CD4-positive, CD25-positive, alpha-beta regulatory T cell (primary cell): ENCODE measurements around the gene PDLIM7. TPM values are rescaled to one million over a fixed set of nuclear protein-coding genes. Genes with fewer than 3 reads are reported as not detected.

Experiments
- ATAC-seq, 2 donors: fragments of 150-1000 bp; cut with Tn5 transposase; one replicate each; pipeline ENCODE4 v1.10.0; 2021; ENCODE audit warnings: low read depth in 2 of 2, moderate number of reproducible peaks in 2 of 2, moderate library complexity in 1 of 2
- DNase-seq, 3 donors: peaks; one replicate each; pipeline versions ENCODE4 v3.0.0 to v3.0.0-alpha.2; 2012 to 2022; ENCODE audit warnings: mixed read lengths in 1 of 3
- H3K27ac ChIP-seq: one replicate; pipeline ENCODE4 v1.7.0; 2013; ENCODE audit warnings: mild to moderate bottlenecking, low read length; ENCODE audit not compliant: insufficient read depth, poor library complexity, severe bottlenecking
- H3K27me3 ChIP-seq: one replicate; pipeline ENCODE4 v1.7.0; 2013; ENCODE audit warnings: low read length; ENCODE audit not compliant: control insufficient read depth, insufficient read depth
- H3K36me3 ChIP-seq: one replicate; pipeline ENCODE4 v1.7.0; 2013; ENCODE audit warnings: mild to moderate bottlenecking, low read length, moderate library complexity; ENCODE audit not compliant: control insufficient read depth, insufficient read depth
- H3K4me1 ChIP-seq: 2 replicates; pipeline ENCODE4 v1.7.0; 2013; ENCODE audit warnings: mild to moderate bottlenecking, low read length; ENCODE audit not compliant: insufficient read depth, control insufficient read depth, poor library complexity, severe bottlenecking
- H3K4me3 ChIP-seq: one replicate; pipeline ENCODE4 v1.7.0; 2013; ENCODE audit warnings: low read depth, mild to moderate bottlenecking, low read length, moderate library complexity
- H3K9me3 ChIP-seq, 2 experiments: 1 replicate in 1 of 2; 2 replicates in 1 of 2; pipeline ENCODE4 v1.7.0; 2013; ENCODE audit warnings: low read length in 2 of 2, mild to moderate bottlenecking in 1 of 2, moderate library complexity in 1 of 2; ENCODE audit not compliant: control insufficient read depth in 2 of 2
- H3K27ac Mint-ChIP-seq, 3 donors: one replicate each; pipeline ENCODE4 v1.8.0; 2020 to 2022; ENCODE audit warnings: mild to moderate bottlenecking in 3 of 3, mixed read lengths in 3 of 3, moderate library complexity in 2 of 3
- H3K27me3 Mint-ChIP-seq: one replicate; pipeline ENCODE4 v1.8.0; 2022; ENCODE audit warnings: mild to moderate bottlenecking, mixed read lengths
- H3K36me3 Mint-ChIP-seq: one replicate; pipeline ENCODE4 v1.8.0; 2020; ENCODE audit warnings: mixed read lengths
- H3K4me1 Mint-ChIP-seq, 4 donors: one replicate each; pipeline ENCODE4 v1.8.0; 2020 to 2022; ENCODE audit warnings: mixed read lengths in 4 of 4, mild to moderate bottlenecking in 1 of 4
- H3K4me3 Mint-ChIP-seq, 4 donors: one replicate each; pipeline ENCODE4 v1.8.0; 2020 to 2022; ENCODE audit warnings: mild to moderate bottlenecking in 4 of 4, mixed read lengths in 4 of 4, moderate library complexity in 3 of 4
- H3K9me3 Mint-ChIP-seq, 7 donors: one replicate each; pipeline ENCODE4 v1.8.0; 2020 to 2022; ENCODE audit warnings: mixed read lengths in 7 of 7, mild to moderate bottlenecking in 3 of 7, moderate library complexity in 2 of 7
- polyA plus RNA-seq, 4 donors: library from polyadenylated mRNA; unstranded; fragments of 300-500 nt; fragmentation: Illumina TruSeq; gene quantifications; one replicate each; pipeline ENCODE4 v1.2.3, GENCODE V29; 2021
- total RNA-seq: library from RNA; stranded (reverse); gene quantifications from one replicate; pipeline ENCODE4 v1.2.3, GENCODE V29; 2022

PDLIM7 gene
- total and polyA plus RNA-seq, 5 donors from 2014 or later = 1.6 to 7.8 (median 2.5) TPM

GRCh38 chr5:177465044-177465443 is 32.4 kb downstream of the PDLIM7 start:
- H3K4me1 ChIP-seq = no peaks in the 10 kb centered on the region
- Mint-ChIP-seq H3K36me3 (no peaks in the 10 kb centered on the region), H3K27me3 (peaks cover 9% of the 10 kb centered on the region), H3K4me1 (peaks cover 0 to 2% (median 0%) of the 10 kb centered on the region in 4 donors), H3K27ac (no peak overlapping the region), H3K4me3 (no peak overlapping the region), H3K9me3 (peaks cover 0 to 2% (median 0%) of the 10 kb centered on the region in 7 donors)
- no peaks in the 10 kb centered on the region for H3K9me3 ChIP-seq
- no peak for DNase-seq
- H3K36me3 ChIP-seq = no peaks in the 10 kb centered on the region
- no peaks in the 10 kb centered on the region for H3K27me3 ChIP-seq
- H3K27ac ChIP-seq = no peak overlapping the region
- H3K4me3 ChIP-seq = no peak overlapping the region
- no peak for ATAC-seq

- DNase-seq (no peak), ATAC-seq (no peak)
- Mint-ChIP-seq H3K4me3 (peak overlapping the region in 1 of 4 donors; percentile 47), H3K36me3 (no peaks in the 10 kb centered on the region), H3K27ac (no peak overlapping the region), H3K27me3 (peaks cover 4% of the 10 kb centered on the region), H3K9me3 (peaks cover 0 to 2% (median 0%) of the 10 kb centered on the region in 7 donors), H3K4me1 (peaks cover 0 to 5% (median 0%) of the 10 kb centered on the region in 4 donors)
- no peaks in the 10 kb centered on the region for H3K36me3 ChIP-seq
- no peaks in the 10 kb centered on the region for H3K9me3 ChIP-seq
- H3K4me1 ChIP-seq = no peaks in the 10 kb centered on the region
- H3K27ac ChIP-seq = no peak overlapping the region
- H3K4me3 ChIP-seq = no peak overlapping the region
- no peaks in the 10 kb centered on the region for H3K27me3 ChIP-seq
Observed at GRCh38 chr5:177462021-177462670, 35.3 kb downstream of the PDLIM7 start.

GRCh38 chr5:177459819-177460628 is 37.4 kb downstream of the PDLIM7 start:
- Mint-ChIP-seq H3K4me1 (peaks cover 0 to 6% (median 3%) of the 10 kb centered on the region in 4 donors), H3K27ac (no peak overlapping the region), H3K27me3 (peaks cover 4% of the 10 kb centered on the region), H3K9me3 (peaks cover 0 to 2% (median 0%) of the 10 kb centered on the region in 7 donors), H3K36me3 (no peaks in the 10 kb centered on the region), H3K4me3 (no peak overlapping the region)
- no peaks in the 10 kb centered on the region for H3K27me3 ChIP-seq
- H3K4me1 ChIP-seq = peaks cover 18% of the 10 kb centered on the region
- no peaks in the 10 kb centered on the region for H3K36me3 ChIP-seq
- DNase-seq (no peak), ATAC-seq (no peak)
- H3K9me3 ChIP-seq = no peaks in the 10 kb centered on the region
- no peak overlapping the region for H3K27ac ChIP-seq
- no peak overlapping the region for H3K4me3 ChIP-seq

- Mint-ChIP-seq H3K4me1 (peaks cover 0 to 6% (median 3%) of the 10 kb centered on the region in 4 donors), H3K9me3 (peaks cover 0 to 2% (median 0%) of the 10 kb centered on the region in 7 donors), H3K4me3 (no peak overlapping the region), H3K27ac (no peak overlapping the region), H3K27me3 (peaks cover 4% of the 10 kb centered on the region), H3K36me3 (no peaks in the 10 kb centered on the region)
- no peak for ATAC-seq
- Histone ChIP-seq H3K36me3 (no peaks in the 10 kb centered on the region), H3K27me3 (no peaks in the 10 kb centered on the region), H3K4me1 (peaks cover 21% of the 10 kb centered on the region), H3K27ac (no peak overlapping the region), H3K9me3 (no peaks in the 10 kb centered on the region), H3K4me3 (no peak overlapping the region)
- no peak for DNase-seq
Observed at GRCh38 chr5:177459357-177459756, 38.0 kb downstream of the PDLIM7 start.

- peaks cover 6% of the 10 kb centered on the region for H3K27me3 Mint-ChIP-seq
- Histone ChIP-seq H3K4me3 (no peak overlapping the region), H3K36me3 (no peaks in the 10 kb centered on the region), H3K27ac (no peak overlapping the region), H3K27me3 (no peaks in the 10 kb centered on the region), H3K4me1 (peaks cover 26% of the 10 kb centered on the region), H3K9me3 (no peaks in the 10 kb centered on the region)
- peaks cover 0 to 2% (median 0%) of the 10 kb centered on the region in 7 donors for H3K9me3 Mint-ChIP-seq
- ATAC-seq = no peak
- H3K36me3 Mint-ChIP-seq = no peaks in the 10 kb centered on the region
- peaks cover 0 to 8% (median 3%) of the 10 kb centered on the region in 4 donors for H3K4me1 Mint-ChIP-seq
- no peak for DNase-seq
- H3K4me3 Mint-ChIP-seq = no peak overlapping the region
- H3K27ac Mint-ChIP-seq = no peak overlapping the region
Observed at GRCh38 chr5:177458912-177459350, 38.5 kb downstream of the PDLIM7 start.

GRCh38 chr5:177457852-177458681 is 39.3 kb downstream of the PDLIM7 start:
- H3K4me3 Mint-ChIP-seq = peak overlapping the region in 1 of 4 donors; percentile 86
- no peak for DNase-seq

More at GRCh38 chr5:177457852-177458681, 39.3 kb downstream of the PDLIM7 start:
- Mint-ChIP-seq H3K9me3 (peaks cover 0 to 2% (median 0%) of the 10 kb centered on the region in 7 donors), H3K36me3 (no peaks in the 10 kb centered on the region), H3K4me1 (peaks cover 0 to 15% (median 5%) of the 10 kb centered on the region in 4 donors), H3K27me3 (peaks cover 13% of the 10 kb centered on the region), H3K27ac (no peak overlapping the region)
- H3K4me1 ChIP-seq = peaks cover 32% of the 10 kb centered on the region
- no peak overlapping the region for H3K27ac ChIP-seq
- ATAC-seq = no peak
- H3K4me3 ChIP-seq = no peak overlapping the region
- no peaks in the 10 kb centered on the region for H3K9me3 ChIP-seq
- H3K27me3 ChIP-seq = no peaks in the 10 kb centered on the region
- H3K36me3 ChIP-seq = no peaks in the 10 kb centered on the region
